Measurements from ENCODE around the gene ATP11C.
"Not testable (repeated sequence)": the region's sequence is repeated elsewhere in the genome, so short reads cannot be mapped to it uniquely, and the experiment has no call there.

Gene ATP11C

GRCh38 chrX:139708067-139708466 is 224.8 kb downstream of the ATP11C start, which contains the start of gene MCF2:
MCF2 (minus strand) TSS chrX:139708167; CDS start chrX:139651744, 56,423 bp downstream.
- DNase-seq: no peak

DNA sequence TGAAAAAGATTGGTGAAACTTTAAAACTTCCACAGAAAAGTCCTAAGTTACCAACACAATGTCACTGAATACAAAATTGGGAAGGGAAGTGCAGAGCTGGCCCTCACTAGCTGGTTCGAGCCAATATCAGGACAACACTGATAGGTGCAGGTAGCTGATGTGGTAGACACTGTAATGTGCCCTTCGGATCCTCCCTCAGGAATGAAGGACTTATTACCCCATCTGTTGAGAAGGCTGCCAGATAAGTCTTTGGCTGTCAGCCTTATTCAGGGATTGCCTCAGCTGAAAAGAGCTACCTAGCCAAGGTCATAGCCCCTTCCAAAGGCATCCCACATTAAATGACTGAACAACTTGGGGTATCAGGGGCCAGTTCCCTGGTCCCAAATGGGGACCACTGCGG is 230.2 kb downstream of the ATP11C start:
- no peak for DNase-seq

GRCh38 chrX:139692908-139693307 is 239.9 kb downstream of the ATP11C start:
- DNase-seq: no peak

- DNase-seq: no peak
Observed at GRCh38 chrX:139692506-139692849, 240.4 kb downstream of the ATP11C start.

DNA sequence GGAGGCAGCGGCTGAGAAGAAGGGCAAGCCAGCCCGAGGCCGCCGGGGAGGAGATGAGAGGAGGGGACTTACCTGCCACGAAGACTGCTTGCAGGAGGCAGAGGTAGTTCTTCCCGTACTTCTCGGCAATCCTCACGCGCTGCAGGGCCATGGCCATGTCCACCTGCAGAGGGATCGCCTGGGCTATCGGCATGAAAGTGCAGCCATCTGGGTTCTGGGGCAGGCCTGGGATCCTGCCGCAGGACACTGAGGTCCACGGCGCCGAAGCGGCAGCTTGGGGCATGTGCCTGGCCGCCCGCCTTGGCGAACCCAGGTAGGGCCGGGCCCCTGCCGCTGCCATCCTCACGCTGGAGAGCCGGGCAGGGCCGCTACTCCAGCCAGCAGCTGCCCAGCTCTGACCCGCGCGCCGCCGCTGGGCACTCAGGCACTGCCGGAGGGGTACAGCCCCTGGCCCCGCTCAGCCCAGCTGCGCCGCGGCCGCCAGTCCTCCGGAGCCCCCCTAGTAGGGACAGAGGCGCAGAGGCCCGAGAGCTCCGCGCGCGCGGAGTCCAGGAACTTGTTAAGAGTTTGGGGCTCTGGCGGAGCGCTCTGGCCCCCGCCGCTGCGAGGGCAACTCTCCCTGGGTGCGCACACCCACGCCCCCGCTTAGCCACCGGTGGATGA is 240.9 kb downstream of the ATP11C start:
- no peak for DNase-seq

DNA sequence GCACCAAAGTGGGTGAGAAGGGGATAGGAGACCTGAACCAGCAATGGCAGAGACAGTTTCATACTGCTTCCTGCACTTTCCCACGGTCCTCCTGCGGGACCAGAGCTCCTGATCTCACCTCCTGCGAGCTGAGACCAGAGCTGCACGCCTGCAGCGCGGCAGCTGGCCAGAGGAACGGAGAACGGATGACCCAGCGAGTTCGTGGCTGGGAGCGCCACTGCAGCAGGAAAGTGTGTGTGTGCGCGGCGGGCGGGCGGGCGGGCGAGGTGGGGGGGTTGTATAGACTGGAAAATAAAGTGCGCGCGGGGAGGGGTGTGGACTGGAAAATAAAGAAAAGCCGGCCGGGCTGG is 241.4 kb downstream of the ATP11C start:
- DNase-seq: no peak

GRCh38 chrX:139685175-139685574 is 247.7 kb downstream of the ATP11C start:
- DNase-seq: not testable (repeated sequence)

- no peak for DNase-seq
Observed at GRCh38 chrX:139680356-139680755, 252.5 kb downstream of the ATP11C start.

Measured in activated CD8-positive, alpha-beta memory T cell treated with anti-CD3 and anti-CD28 coated beads, Interleukin-2, amount 50 U/mL, for 4 hours (primary cell).